ENCODE results near the gene APBA3.

Gene APBA3

DNA sequence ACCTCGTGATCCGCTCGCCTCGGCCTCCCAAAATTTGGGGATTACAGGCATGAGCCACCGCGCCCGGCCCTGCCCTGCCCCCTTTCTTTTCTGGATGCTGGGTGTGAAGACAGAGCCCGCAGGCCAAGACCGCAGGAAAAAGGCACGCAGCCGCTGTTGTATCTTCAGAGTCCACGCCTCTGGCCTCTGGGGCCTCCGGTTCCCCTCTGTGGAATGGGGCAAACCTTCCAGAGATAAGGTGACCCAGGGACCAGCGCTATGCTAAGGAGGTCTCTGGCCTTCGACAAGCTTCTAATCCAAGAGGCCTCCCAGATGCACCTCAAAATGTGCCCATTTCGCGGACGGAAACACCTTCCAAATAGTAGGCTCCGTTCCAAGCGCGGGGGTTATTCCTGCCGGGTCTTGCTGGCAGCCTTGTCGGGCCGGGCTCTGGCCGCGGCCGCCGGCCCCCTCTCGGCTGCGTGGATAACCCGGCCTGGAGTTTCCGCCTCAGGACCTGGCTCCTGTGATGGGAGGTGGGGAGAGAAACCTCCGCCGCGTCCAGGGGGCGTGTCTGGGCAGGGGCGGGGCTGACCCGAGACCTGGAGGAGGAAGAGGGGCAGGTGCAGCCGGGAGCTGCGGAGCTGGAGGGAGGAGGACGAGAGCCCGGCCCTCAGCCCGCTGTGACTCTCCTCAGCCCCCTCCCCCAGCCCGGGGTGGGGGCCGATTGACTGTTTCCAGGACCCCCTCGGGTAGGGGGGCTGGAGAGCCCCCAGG is 40.2 kb downstream of the APBA3 start:
- Histone ChIP-seq H3K27me3 (ENCODE audit: insufficient read depth, poor library complexity, severe bottlenecking) (peaks cover 35% of the 10 kb centered on the region), H3K27ac (replicated peaks) (no peak overlapping the region), H3K4me3 (replicated peaks; ENCODE audit: insufficient read depth, low read length) (no peak overlapping the region)
- TF ChIP-seq GABPA (IDR thresholded peaks at IDR 0.05; ENCODE audit: low read depth) (peak; percentile 13; the same call in 1 of the 2 replicates), SPI1 (IDR thresholded peaks at IDR 0.05; ENCODE audit: borderline replicate concordance, low read depth) (no peak)
- peak; percentile 66 to 76 for DNase-seq (ENCODE audit: low read depth in 1 of 2, low spot score in 1 of 2)

DNA sequence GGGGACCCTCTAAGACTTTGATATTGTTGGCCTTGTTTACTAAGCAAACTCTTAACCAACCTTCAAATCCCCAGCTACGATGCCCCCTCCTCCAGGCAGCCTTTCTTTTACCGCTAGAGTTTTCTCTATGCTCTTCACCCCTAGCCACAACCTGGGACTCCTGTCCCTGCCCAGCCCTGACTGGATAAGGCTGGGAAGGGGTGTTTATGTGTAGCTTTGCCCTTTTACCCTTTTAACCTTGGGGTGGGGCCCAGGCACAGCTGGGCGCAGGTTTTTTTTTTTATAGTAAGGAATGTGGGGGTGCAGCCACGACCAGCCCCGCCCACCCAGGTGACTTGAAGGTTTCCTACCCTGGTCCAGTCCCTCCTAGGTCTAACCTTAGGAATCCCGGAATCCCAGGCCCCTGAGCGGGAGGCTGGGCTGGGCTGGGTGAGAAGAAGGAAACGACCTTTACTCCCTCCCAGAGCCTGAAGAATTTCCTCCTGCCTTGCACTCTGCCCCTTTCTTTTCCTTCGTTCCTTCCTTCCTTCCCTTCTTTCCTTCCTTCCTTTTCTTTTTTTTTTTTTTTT is 41.1 kb downstream of the APBA3 start:
- Histone ChIP-seq H3K27ac (replicated peaks) (no peak overlapping the region), H3K4me3 (replicated peaks; ENCODE audit: insufficient read depth, low read length) (no peak overlapping the region), H3K27me3 (ENCODE audit: insufficient read depth, poor library complexity, severe bottlenecking) (peaks cover 35% of the 10 kb centered on the region)
- no peak for TF ChIP-seq SPI1 (IDR thresholded peaks at IDR 0.05; ENCODE audit: borderline replicate concordance, low read depth)
- TF ChIP-seq POLR2AphosphoS5 (IDR thresholded peaks at IDR 0.05; ENCODE audit: low read depth): no peak
- TF ChIP-seq, protein P1, sequence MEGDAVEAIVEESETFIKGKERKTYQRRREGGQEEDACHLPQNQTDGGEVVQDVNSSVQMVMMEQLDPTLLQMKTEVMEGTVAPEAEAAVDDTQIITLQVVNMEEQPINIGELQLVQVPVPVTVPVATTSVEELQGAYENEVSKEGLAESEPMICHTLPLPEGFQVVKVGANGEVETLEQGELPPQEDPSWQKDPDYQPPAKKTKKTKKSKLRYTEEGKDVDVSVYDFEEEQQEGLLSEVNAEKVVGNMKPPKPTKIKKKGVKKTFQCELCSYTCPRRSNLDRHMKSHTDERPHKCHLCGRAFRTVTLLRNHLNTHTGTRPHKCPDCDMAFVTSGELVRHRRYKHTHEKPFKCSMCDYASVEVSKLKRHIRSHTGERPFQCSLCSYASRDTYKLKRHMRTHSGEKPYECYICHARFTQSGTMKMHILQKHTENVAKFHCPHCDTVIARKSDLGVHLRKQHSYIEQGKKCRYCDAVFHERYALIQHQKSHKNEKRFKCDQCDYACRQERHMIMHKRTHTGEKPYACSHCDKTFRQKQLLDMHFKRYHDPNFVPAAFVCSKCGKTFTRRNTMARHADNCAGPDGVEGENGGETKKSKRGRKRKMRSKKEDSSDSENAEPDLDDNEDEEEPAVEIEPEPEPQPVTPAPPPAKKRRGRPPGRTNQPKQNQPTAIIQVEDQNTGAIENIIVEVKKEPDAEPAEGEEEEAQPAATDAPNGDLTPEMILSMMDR (IDR thresholded peaks at IDR 0.05; ENCODE audit: insufficient read depth, low read length): no peak
- no peak for TF ChIP-seq GABPA (IDR thresholded peaks at IDR 0.05; ENCODE audit: low read depth)
- TF ChIP-seq, protein P2, sequence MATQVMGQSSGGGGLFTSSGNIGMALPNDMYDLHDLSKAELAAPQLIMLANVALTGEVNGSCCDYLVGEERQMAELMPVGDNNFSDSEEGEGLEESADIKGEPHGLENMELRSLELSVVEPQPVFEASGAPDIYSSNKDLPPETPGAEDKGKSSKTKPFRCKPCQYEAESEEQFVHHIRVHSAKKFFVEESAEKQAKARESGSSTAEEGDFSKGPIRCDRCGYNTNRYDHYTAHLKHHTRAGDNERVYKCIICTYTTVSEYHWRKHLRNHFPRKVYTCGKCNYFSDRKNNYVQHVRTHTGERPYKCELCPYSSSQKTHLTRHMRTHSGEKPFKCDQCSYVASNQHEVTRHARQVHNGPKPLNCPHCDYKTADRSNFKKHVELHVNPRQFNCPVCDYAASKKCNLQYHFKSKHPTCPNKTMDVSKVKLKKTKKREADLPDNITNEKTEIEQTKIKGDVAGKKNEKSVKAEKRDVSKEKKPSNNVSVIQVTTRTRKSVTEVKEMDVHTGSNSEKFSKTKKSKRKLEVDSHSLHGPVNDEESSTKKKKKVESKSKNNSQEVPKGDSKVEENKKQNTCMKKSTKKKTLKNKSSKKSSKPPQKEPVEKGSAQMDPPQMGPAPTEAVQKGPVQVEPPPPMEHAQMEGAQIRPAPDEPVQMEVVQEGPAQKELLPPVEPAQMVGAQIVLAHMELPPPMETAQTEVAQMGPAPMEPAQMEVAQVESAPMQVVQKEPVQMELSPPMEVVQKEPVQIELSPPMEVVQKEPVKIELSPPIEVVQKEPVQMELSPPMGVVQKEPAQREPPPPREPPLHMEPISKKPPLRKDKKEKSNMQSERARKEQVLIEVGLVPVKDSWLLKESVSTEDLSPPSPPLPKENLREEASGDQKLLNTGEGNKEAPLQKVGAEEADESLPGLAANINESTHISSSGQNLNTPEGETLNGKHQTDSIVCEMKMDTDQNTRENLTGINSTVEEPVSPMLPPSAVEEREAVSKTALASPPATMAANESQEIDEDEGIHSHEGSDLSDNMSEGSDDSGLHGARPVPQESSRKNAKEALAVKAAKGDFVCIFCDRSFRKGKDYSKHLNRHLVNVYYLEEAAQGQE (IDR thresholded peaks at IDR 0.05; ENCODE audit: insufficient replicate concordance, low read depth): no peak
- no peak for DNase-seq (ENCODE audit: low read depth in 1 of 2, low spot score in 1 of 2)

DNA sequence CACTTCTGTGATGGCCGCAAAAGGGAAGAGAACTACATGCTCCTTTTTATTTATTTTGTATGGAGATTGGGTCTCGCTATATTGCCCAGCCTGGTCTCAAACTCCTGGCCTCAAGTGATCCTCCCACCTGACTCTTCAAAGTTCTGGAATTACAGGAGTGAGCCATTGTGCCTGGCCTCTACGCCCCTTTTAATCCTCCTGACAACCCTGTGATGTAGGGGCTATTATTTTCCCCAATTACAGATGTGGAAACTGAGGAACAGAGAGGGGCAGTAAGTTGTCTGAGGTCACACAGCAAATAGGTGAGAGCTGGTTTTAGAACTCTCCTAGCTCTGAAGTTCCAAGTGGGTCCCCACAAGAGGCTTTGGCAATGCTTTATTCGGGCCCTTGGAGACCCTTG is 41.6 kb downstream of the APBA3 start:
- Histone ChIP-seq H3K27me3 (ENCODE audit: insufficient read depth, poor library complexity, severe bottlenecking) (peaks cover 35% of the 10 kb centered on the region), H3K4me3 (replicated peaks; ENCODE audit: insufficient read depth, low read length) (no peak overlapping the region), H3K27ac (replicated peaks) (no peak overlapping the region)
- DNase-seq (ENCODE audit: low read depth in 1 of 2, low spot score in 1 of 2): no peak
- TF ChIP-seq SPI1 (IDR thresholded peaks at IDR 0.05; ENCODE audit: borderline replicate concordance, low read depth) (no peak), POLR2AphosphoS5 (IDR thresholded peaks at IDR 0.05; ENCODE audit: low read depth) (no peak), GABPA (IDR thresholded peaks at IDR 0.05; ENCODE audit: low read depth) (no peak)
- TF ChIP-seq, protein P1 (IDR thresholded peaks at IDR 0.05; ENCODE audit: insufficient read depth, low read length): no peak
- TF ChIP-seq, protein P2 (IDR thresholded peaks at IDR 0.05; ENCODE audit: insufficient replicate concordance, low read depth): no peak

DNA sequence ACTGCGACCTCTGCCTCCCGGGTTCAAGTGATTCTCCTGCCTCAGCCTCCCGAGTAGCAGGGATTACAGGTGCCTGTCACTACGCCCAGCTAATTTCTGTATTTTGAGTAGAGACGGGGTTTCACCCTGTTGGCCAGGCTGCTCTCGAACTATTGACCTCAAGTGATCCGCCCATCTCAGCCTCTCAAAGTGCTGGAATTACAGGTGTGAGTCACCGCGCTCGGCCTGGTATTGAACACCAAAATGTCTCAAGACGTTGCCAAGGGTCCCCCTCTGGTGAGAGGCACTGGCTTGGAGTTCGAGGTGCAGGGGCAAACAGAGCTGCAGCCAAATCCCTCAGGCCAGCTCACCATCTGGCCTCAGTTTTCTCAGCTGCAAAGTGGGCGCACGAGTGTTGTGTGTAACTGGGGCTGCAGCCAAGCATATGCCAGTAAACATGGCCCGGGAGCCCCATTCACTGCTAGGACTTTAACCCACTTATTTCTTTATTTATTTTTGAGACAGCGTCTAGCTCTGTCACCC is 45.3 kb downstream of the APBA3 start:
- H3K27me3 ChIP-seq (ENCODE audit: insufficient read depth, poor library complexity, severe bottlenecking): peaks cover 26% of the 10 kb centered on the region
- no peak for DNase-seq (ENCODE audit: low read depth in 1 of 2, low spot score in 1 of 2)
- TF ChIP-seq SPI1 (IDR thresholded peaks at IDR 0.05; ENCODE audit: borderline replicate concordance, low read depth) (no peak), GABPA (IDR thresholded peaks at IDR 0.05; ENCODE audit: low read depth) (no peak), POLR2AphosphoS5 (IDR thresholded peaks at IDR 0.05; ENCODE audit: low read depth) (no peak)
- TF ChIP-seq, protein P1 (IDR thresholded peaks at IDR 0.05; ENCODE audit: insufficient read depth, low read length): no peak
- TF ChIP-seq, protein P2 (IDR thresholded peaks at IDR 0.05; ENCODE audit: insufficient replicate concordance, low read depth): no peak
- H3K27ac ChIP-seq (replicated peaks): no peak overlapping the region
- no peak overlapping the region for H3K4me3 ChIP-seq (replicated peaks; ENCODE audit: insufficient read depth, low read length)

All from HL-60 (cell line).